Adrenal gland (tissue), 5 donors: ENCODE data around the gene PERM1.

Experiments
- POLR2A ChIP-seq, 2 donors: fragments of 450-650 bp; IDR thresholded peaks; one replicate each; pipeline ENCODE4 v1.6.1; 2017; ENCODE audit warnings: antibody characterized with exemption in 2 of 2, mild to moderate bottlenecking in 2 of 2, moderate library complexity in 1 of 2
- TF ChIP-seq, protein P1 (sequence below), 6 experiments: fragments of 450-650 bp in 4 of 6; fragments of 200-600 bp in 2 of 6; sonication (generic) in 1 of 6; IDR thresholded peaks; 1 replicate in 5 of 6; 2 replicates in 1 of 6; pipeline versions ENCODE4 v1.5.1 to v1.8.0; 2016 to 2021; ENCODE audit warnings: antibody characterized with exemption in 6 of 6, mild to moderate bottlenecking in 2 of 6, moderate library complexity in 1 of 6
- donor health status: DM: no; HTN: no; CAD: no.

DNA sequence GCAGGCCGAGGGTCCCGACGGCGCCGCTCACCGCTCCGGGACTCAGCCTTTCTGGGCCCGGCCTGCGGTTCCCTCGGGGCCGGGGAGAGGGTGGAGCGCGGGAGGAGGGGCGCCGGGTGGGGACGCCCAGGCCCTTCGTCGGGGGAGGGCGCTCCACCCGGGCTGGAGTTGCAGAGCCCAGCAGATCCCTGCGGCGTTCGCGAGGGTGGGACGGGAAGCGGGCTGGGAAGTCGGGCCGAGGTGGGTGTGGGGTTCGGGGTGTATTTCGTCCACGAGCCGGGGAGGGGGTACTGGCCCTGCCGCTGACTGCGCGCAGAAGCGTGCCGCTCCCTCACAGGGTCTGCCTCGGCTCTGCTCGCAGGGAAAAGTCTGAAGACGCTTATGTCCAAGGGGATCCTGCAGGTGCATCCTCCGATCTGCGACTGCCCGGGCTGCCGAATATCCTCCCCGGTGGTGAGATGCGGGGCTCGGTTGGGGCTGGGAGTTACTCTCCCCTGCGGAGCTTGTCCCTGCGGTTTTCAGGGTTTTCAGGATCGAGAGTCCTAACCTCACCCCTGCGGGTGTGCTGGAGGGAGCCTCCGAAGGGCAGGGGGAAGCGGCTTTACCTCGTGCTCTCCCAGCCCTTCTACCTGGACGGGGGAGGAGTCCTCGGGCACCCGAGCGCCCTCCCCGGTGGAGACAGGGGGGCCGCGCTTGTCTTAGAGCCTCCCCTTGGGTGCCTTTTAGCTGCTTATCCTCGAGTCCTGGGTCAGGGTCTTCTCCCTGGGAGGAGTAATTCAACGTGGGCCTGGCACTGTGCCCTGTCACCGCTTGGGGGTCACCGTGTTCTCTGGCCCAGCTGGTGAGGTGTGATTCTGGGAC lies 56.1 kb downstream of the PERM1 start:
- peak in 1 of 2 donors; percentile 53 for TF ChIP-seq POLR2A (IDR thresholded peaks at IDR 0.05)
- TF ChIP-seq, protein P1, sequence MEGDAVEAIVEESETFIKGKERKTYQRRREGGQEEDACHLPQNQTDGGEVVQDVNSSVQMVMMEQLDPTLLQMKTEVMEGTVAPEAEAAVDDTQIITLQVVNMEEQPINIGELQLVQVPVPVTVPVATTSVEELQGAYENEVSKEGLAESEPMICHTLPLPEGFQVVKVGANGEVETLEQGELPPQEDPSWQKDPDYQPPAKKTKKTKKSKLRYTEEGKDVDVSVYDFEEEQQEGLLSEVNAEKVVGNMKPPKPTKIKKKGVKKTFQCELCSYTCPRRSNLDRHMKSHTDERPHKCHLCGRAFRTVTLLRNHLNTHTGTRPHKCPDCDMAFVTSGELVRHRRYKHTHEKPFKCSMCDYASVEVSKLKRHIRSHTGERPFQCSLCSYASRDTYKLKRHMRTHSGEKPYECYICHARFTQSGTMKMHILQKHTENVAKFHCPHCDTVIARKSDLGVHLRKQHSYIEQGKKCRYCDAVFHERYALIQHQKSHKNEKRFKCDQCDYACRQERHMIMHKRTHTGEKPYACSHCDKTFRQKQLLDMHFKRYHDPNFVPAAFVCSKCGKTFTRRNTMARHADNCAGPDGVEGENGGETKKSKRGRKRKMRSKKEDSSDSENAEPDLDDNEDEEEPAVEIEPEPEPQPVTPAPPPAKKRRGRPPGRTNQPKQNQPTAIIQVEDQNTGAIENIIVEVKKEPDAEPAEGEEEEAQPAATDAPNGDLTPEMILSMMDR (IDR thresholded peaks at IDR 0.05): no peak
